GM18861 (cell line): ENCODE measurements around the gene TPR.
A peak's percentile ranks its signal among the peaks of the same experiment; 100 is the strongest.
"Not testable (repeated sequence)": the region's sequence is repeated elsewhere in the genome, so short reads cannot be mapped to it uniquely, and the experiment has no call there.

Experiments used
- ATAC-seq: cut with Tn5 transposase; IDR thresholded peaks from one replicate; pipeline ENCODE4 v1.9.1; 2021; ENCODE audit not compliant: unreplicated experiment

The TPR gene

DNA sequence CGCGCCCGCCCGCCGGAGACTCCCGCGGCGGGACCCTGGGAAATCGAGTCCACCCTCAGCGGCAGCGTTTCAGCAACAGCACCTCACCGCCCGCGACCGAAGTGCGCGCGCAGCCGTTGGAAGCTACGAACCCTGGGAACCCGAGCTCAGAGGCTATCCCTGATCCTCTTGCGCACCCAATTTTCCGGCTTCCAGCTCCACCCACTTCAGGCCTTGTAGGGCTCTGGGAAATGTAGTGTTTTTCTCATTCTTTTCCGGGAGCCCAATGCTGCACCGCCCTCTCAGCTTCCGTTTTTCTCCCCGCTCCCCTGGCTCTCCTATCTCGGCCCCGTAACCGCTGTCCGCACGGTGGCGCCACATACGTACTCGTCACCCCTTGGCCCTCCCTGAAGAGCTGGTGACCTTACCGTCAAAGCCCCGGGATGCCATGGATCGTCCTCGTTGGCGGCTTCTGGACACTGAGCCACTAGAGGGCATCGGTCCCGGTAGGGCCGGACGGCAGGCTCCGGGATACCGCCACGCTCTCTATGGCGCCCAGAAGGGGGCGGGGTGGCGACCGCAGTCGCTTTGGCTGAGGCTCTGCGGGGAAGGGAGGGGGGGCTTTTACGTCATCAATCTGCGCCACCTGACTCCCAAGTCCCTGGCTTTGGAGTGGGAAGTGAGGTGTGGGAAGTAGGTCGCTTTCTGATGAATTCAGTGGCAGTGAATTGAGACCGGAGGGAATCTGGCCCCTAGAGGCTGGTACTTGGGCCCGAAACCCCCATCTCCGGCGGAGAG lies at the start of gene TPR, which contains the start of gene ODR4:
Gene TPR (minus strand): TSS at position 102 of the 777 bp plus-strand sequence. CDS start 225 bp downstream, outside the sequence.
Gene ODR4 (plus strand): TSS at position 687 of the 777 bp plus-strand sequence. CDS start 3,948 bp downstream, outside the sequence.
- peak; percentile 82 for ATAC-seq

DNA sequence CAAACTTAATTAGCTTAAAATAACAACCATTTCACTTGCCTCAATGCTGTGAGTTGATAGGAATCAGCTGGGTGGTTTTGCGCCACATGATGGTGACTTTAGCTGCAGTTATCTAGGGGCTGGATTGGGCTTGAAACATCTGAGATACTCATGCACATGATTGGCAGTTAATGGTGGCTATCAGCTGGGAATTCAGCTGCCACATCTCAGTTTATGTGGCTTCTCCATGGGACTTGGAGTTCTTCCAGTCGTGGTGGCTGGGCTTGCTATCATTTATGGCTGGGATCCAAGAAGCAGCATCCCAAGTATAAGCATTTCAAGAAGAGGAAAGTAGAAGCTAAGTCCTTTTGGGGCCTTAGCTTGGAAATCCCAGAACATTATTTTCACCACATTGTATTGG lies 49.5 kb upstream of the TPR start:
- ATAC-seq = no peak

DNA sequence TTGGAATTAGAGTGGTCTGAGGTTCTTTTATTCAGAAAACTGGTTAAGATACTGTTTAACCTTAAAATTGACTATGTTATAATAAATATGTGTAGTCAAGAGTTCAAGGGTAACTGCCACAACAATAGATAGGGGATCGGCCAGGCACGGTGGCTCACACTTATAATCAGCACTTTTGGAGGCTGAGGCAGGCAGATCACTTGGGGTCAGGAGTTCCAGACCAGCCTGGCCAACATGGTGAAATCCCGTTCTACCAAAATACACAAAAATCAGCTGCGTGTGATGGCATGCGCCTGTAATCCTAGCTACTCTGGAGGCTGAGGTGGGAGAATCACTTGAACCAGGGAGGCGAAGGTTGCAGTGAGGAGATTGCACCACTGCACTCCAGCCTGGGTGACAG lies 46.4 kb upstream of the TPR start:
- ATAC-seq = no peak

DNA sequence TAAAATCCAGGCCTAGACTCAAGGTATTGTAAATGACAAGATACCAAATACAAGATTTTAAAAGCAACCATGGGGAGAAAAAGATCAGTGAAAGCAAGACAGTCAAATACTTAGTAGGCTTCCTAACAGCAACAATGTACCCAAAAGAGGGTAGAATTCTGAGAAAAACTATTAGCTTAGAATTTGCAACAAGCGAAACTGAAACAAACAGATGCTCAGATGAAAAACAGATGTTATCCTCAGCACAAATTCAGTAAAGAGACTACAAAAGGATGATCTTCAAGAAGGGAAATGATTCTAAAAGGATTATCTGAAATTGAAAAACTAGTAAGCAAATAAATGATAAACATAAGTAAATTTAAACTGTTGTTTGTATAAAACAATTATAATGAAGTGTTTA lies 45.9 kb upstream of the TPR start:
- ATAC-seq = peak; percentile 76

DNA sequence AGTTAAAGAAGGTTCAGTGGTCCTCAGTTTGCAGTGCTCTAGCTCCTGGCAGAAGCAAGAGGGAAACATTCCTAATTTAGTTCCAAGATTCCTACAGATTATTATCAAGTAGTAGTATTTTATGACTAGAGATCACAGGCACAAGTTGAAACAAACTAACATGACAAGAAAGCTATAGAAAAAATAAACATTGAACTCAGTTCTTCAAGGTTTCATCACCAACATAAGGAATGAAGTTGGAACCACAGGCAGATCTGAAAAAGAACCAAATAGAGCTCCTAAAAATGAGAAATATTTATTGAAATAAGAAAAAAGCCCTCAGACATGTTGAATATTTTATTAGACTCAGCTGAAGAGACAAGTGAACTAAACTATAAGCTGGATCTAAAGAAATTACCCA lies 45.3 kb upstream of the TPR start:
- no peak for ATAC-seq

DNA sequence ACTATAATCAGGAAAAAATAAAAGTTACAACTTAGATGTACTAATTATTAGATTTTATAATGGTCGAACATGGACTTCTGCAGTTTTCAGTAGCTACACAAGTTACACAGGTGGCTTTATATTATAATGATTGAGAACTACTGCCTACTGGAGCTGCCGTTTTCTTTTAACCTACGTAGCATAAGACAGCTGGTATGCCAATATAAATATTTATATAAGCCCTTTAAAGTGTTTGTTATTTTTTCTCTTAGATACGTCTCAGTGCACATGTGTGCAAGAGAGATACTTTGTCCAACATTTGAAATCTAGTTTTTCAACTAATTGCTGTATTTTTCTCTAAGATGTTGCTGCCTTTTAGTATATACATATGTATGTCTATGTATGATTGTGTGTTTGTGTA lies 43.5 kb upstream of the TPR start:
- no peak for ATAC-seq

DNA sequence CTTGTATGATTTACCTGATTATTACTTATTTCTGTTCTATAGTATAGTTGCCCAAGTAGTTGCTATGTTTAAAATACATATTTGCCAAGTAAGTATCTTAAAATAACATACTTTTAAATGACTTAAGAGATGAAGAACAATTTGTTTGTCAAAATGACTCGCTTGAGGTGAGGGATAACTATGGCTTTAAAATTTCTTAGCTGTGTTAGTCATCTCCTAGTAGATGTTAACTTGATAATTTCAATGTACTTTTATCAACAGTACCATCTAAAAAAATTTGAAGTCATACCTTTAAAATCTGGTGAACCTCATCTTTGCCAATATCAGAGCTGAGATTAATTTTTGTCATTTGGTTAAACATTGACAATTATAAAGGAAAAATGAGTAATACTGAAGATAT lies 38.3 kb upstream of the TPR start:
- ATAC-seq = no peak

DNA sequence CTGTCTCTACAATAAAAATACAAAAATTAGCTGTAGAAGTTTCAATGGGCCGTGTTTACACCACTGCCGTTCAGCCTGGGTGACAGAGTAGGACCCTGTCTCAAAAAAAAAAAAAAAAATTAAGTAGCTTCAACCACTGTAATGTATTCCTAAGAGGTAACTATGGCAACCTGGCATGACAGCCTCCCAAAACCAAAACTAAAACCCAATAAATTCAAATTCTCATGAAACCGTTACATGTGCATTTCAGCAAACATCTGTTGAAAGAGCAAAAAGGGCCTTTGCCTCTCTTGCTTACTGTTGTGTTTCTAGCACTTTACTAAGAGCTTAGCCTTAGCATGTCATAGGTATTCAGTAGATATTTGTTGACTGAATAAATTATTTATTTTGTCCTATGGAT lies 34.0 kb upstream of the TPR start:
- ATAC-seq = no peak

DNA sequence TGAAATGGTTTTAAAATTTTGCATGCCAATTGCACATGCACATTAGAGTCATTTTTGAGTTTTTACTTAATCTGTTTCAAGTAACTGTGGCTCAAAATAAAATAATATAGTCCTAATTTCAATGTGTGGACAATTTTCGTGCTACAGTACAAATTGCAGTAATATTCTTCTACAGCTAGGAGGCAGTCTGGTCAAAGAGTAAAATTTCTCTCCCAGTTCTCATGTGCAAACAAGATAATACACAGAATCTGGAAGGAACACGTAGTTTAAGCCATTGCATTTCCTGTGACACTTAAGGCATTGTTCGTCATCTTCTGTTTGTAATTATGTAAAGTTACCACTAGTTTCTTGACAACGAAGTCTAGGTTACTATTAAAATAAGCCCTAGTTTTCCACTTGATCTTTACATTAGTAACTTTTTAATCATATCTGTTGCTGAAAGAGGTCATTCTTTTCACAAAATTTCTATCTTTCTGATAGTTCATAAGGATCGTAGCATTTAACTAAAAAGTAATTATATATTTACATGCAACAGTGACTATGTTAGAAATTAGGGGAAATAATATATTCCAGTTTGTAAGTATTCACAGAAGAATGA lies 29.5 kb upstream of the TPR start:
- peak; percentile 67 for ATAC-seq

DNA sequence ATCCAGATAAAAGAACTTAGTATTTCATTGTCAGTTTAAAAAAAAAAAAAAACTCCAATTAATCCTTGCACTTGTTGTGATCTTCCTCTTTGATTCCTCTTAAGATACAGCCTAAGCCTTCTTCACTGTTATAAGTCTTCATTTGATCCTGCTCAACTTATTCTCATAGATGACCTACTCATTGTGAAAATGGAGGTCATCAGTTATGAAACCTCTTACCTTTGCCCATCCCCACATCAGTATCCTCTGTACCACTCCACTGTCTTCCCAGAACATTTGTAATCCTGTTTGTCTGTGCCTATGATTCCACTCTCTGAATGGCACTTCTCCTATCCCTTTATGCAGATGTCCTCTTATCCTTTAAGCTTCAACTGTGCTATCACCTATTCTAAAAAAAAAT lies 28.6 kb upstream of the TPR start:
- ATAC-seq = no peak

DNA sequence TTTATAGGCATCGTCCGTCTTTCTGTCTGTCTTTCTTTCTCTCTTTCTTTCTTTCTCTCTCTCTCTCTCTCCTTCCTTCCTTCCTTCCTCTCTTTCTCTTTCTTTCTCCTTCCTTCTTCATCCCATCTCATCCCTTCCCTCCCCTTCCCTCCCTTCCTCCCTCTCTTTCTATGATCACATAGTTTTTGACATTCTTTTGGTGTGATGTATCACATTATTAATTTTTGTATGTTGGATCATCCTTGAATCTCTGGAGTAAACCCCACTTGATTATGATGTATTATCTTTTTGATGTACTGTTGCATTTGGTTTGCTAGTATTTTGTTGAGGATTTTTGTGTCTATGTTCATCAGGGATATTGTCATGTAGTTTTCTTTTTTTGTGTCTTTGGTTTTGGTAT lies 26.4 kb upstream of the TPR start:
- not testable (repeated sequence) for ATAC-seq

DNA sequence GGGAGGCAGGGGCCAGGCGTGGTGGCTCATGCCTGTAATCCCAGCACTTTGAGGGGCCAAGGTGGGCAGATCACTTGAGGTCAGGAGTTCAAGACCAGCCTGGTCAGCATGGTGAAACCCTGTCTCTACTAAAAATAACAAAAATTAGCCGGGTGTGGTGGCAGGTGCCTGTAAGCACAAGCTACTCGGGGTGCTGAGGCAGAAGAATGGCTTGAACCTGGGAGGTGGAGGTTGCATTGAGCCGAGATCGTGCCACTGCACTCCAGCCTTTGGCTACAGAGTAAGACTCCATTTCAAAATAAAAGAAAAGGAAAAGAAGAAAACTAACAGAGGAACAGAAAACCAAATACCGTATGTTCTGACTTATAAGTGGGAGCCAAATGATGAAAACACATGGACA lies 17.7 kb upstream of the TPR start:
- ATAC-seq = not testable (repeated sequence)

DNA sequence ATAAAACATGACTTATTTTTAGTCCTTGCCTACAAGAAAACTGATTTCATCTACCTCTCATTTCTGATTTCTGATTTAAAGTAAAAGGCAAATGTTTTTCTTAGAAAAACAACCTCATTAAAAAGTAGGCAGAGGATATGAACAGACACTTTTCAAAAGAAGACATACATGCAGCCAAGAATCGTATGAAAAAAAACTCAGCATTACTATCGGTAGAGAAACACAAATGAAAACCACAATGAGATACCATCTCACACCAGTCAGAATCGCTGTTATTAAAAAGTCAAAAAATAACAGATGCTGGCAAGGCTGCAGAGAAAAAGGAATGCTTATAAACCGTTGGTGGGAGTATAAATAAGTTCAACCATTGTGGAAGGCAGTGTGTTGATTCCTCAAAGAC lies 16.8 kb upstream of the TPR start:
- no peak for ATAC-seq

DNA sequence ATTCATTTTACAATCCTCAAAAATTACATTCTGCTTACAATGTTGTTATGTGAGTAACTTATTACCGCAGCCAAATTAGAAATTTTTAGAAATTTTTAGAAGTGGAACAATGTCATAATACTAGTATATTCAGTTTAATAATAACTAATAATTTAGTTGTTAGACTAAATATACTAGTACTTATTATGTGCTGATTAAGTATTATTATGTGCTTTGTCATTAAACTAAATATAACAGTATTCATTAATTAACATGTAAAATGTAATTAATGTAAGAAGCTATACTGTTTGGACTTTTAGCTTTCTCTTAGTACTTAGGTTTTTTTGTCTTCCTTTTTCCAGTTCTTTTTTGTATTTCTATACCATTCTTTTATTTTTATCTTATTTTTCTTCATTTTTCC lies 15.9 kb upstream of the TPR start:
- no peak for ATAC-seq

DNA sequence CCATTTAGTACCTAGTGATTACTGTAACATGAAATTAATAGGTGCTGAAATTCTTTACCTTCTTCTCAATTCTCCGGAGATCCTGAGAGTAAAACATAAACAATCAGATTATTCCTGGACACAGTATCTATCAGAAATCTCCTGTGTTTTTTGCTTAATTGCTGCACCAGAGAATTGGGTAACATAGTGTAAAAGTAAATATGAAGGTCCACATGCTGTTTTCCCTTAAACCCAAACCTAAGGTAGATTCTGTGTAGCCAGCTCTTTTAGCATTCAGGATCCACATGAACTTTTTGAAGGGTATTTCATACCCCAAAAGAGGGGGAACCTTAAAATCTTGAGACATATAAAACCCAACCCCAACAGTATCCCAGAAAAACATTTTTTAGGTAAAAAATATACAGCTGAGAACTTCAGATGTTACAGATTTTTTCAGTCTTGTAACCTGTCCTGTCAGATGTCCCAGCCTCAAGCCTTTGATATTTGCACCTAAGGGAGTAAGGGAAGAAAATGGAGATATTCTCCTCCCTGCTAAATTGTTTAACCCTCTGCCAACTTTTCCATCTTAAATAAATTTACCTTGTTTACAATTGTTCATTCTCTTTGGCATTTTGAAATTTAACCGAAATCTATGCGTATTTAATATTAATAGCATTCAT lies 11.8 kb upstream of the TPR start:
- no peak for ATAC-seq

DNA sequence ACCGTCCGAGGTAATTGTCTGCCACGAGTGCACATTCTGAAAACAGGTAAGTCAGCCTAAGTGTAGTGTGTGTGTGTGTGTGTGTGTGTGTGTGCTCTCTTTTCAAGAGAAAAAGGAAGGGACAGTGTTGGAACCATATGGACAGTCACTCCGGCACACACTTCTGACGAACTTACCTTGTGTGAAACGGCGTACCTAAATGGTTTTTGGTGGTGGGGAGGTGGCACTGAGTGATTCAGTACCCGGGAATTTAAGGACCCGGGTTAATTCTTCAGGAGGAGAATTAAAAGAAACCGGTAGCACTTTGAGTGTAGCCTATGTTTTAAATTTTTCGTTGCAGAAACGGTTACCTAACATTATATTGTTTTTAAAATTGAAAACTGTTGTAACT lies 871 bp upstream of the TPR start:
- no peak for ATAC-seq

DNA sequence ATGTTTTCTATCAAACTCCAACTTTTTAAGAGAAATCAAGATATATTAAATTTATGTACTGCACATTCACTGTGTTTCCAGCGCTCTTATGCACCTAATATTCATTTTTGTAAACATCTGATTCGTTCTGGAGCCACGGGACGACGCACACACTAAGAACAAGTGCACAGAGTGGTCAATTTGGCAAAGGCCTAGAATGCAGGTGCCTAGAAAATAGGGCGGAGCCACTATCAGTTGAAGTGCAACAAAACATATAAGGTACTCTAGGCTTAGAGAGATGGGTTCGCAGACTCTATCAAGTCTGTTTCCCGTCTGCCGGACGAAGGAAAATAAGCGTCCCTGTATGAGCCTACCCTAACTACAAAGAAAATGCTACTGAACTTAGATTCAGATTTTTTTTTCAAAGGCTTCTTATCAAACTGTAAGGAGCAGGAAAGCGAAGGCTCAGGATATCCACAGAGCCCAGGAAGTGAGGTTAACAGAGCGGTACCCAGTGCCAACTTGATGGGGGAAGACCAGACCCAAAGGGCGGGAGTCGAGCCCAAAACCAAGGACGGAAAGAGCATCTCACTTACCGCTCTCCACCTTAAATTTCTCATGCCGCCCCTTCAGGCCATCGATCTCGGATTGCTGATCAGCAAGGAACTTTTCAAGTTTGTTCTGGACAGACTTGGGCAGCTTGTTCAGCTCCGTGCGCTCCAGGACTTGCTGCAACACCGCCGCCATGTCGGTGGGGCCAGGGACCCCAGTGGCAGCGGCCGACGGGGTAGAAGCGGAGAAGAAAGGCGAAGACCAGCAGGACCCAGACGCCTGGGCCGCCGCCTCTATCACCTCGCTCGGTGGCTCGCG lies 526 bp downstream of the TPR start:
- ATAC-seq = peak; percentile 42

DNA sequence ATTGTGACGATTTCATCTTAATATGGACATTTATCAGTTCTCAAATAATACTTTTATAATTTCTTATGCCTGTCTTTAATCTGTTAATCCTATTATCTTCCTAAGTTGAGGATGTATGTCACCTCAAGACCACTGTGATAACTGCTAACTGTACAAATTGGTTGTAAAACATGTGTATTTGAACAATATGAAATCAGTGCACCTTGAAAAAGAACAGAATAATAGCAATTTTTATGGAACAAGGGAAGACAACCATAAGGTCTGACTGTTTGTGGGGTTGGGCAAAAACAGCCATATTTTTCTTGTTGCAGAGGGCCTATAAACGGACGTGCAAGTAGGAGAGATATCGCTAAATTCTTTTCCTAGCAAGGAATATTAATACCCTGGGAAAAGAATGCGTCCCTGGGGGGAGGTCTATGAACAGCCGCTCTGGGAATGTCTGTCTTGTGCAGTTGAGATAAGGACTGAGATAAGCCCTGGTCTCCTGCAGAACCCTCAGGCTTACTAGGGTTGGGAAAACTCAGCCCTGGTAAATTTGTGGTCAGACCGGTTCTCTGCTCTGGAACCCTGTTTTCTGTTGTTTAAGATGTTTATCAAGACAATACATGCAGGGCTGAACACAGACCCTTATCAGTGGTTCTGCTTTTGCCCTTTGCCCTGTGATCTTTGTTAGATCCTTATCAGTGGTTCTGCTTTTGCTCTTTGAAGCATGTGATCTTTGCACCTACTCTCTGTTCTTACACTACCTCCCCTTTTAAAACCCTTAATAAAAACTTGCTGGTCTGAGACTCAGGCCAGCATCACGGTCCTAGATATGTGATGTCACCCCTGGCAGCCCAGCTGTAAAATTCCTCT lies 27.0 kb downstream of the TPR start:
- ATAC-seq = not testable (repeated sequence)

DNA sequence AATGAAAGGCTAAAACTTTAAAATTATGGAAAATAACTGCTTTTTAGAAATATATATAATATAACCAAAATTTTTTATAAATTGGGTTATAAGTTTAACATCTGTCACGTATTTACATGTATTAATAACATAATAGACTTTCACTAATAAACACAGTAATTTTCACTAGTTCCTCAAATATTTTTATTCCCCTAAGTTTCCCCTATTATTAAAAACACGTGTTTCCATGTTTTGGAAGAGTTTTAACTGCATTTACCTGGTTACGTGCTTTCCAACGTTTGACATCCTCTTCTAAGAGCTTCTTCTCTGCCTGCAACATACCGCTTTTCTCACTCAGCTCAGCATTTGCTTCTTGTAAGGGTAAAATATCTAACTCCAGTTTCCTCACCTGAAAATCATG lies 34.3 kb downstream of the TPR start:
- no peak for ATAC-seq

DNA sequence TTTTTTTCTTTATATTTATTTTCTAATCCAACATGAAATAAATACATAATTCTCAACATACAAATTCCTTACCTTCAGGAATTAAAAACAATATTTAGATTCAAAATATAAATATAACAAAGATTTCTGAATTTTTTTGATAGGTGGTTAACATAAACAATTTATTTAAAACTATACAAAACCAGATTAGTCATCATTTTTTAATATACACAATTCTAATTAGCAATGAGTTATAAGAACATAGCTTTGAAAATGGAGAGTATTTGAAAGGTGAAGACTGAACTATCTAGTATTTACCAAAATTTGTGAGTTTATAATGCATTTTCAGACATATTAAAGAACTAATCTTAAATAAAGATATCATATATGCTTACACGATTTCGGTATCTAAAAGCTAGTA lies 37.5 kb downstream of the TPR start:
- ATAC-seq = no peak
